ENCODE measurements around the gene SMARCA1. TPM values are rescaled to one million over a fixed set of nuclear protein-coding genes. Genes with fewer than 3 reads are reported as not detected.
"Not testable (repeated sequence)": the region's sequence is repeated elsewhere in the genome, so short reads cannot be mapped to it uniquely, and the experiment has no call there.

SMARCA1 gene, protein sequence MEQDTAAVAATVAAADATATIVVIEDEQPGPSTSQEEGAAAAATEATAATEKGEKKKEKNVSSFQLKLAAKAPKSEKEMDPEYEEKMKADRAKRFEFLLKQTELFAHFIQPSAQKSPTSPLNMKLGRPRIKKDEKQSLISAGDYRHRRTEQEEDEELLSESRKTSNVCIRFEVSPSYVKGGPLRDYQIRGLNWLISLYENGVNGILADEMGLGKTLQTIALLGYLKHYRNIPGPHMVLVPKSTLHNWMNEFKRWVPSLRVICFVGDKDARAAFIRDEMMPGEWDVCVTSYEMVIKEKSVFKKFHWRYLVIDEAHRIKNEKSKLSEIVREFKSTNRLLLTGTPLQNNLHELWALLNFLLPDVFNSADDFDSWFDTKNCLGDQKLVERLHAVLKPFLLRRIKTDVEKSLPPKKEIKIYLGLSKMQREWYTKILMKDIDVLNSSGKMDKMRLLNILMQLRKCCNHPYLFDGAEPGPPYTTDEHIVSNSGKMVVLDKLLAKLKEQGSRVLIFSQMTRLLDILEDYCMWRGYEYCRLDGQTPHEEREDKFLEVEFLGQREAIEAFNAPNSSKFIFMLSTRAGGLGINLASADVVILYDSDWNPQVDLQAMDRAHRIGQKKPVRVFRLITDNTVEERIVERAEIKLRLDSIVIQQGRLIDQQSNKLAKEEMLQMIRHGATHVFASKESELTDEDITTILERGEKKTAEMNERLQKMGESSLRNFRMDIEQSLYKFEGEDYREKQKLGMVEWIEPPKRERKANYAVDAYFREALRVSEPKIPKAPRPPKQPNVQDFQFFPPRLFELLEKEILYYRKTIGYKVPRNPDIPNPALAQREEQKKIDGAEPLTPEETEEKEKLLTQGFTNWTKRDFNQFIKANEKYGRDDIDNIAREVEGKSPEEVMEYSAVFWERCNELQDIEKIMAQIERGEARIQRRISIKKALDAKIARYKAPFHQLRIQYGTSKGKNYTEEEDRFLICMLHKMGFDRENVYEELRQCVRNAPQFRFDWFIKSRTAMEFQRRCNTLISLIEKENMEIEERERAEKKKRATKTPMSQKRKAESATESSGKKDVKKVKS
- total RNA-seq, result 35.2 and 48.2 TPM in 2 replicates

DNA sequence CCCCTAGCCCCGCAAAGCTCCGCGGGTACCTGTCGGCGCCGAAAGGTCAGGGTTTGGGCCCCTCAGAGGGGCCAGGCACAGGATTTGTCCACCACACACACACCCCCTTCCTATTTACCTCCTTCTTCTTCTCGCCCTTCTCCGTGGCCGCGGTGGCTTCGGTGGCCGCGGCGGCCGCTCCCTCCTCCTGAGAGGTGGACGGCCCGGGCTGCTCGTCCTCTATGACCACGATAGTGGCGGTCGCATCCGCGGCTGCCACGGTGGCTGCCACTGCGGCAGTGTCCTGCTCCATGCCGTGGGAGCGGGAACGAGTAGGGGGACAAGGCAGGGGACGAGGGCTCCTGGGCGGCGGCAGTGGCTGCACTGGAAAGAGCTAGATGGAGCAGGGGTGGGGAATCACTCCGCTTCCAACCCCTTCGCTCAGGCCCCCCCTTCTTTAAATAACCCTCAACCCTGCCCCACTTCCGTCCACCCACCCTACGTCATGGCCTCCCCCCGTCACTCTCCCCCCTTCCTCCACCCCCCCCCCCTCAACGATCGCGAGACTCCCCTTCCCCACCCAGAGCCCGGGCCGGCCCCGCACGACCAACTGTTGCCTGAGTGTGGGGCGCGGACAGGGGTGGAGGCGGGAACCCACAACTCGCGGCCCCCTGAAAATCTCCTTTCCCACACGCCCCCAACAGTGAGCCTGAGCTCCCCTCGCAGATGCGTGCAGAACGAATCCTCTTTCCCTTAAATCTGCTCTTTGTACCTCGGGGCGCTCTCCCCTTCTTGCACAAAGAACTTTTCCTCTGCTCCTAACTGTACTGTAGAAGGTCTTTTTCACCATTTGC lies at the start of gene SMARCA1:
SMARCA1 (minus strand) TSS at position 412 of the 833 bp plus-strand sequence; CDS start at position 292, 120 bp downstream.
- no peak for DNase-seq (ENCODE audit: extremely low read depth, low read depth, low spot score)

DNA sequence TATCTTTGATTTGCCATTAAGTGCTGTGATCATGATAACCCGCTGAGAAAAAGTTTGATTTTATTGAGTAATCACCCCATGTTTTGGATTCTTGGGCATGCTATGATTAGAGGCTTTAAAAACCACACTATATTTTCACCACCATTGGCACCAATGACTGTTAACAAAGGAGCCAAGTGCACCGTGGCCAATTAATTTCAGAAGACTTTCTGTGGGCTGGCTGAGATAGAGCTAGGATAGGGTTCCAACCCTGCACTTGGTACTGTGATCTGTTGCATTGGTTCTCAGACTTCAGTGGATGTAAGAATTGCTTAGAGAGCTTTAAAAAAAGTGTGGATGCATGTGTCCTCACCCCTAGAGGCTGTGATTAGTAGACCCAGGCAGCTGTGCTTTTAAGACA lies 49.1 kb upstream of the SMARCA1 start:
- DNase-seq (ENCODE audit: extremely low read depth, low read depth, low spot score), result no peak

DNA sequence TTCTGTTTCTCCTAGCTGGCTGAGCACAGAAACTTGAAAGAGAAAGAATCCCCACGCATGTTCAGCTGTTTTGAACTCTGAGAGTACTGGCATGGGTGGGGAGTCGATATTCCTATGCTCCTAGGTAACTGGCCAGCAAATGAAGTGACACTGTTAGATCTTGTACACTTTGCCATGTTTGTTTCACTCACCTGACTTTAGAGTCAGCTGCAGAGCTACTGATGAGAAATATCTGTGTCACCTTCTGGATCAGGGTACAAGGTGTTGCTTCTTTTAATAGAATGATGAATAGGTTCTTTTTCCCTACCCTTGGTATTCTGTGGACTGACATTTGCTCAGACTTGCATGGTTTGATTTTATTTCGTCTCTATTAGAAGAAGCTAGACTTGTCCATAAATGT lies 45.1 kb upstream of the SMARCA1 start:
- DNase-seq (ENCODE audit: extremely low read depth, low read depth, low spot score), result no peak

DNA sequence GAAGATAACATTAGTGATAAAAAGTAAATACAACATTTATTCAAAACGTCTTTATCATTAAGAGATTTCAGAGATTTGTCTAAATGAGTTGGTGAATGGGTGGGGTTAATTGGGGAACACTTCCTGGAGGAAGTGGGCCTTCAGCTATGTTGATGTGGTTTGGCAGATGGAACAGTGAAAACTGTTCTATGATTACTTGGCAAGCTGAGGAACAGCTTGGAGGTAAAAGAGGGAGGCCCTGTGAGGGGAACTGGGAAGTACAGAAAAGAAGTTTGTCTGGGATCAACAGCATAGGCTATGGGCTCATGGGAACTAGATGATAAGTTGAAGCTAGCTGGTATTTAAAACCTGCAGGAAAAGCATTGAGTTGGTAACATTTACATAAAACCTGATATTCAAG lies 42.8 kb upstream of the SMARCA1 start:
- no peak for DNase-seq (ENCODE audit: extremely low read depth, low read depth, low spot score)

DNA sequence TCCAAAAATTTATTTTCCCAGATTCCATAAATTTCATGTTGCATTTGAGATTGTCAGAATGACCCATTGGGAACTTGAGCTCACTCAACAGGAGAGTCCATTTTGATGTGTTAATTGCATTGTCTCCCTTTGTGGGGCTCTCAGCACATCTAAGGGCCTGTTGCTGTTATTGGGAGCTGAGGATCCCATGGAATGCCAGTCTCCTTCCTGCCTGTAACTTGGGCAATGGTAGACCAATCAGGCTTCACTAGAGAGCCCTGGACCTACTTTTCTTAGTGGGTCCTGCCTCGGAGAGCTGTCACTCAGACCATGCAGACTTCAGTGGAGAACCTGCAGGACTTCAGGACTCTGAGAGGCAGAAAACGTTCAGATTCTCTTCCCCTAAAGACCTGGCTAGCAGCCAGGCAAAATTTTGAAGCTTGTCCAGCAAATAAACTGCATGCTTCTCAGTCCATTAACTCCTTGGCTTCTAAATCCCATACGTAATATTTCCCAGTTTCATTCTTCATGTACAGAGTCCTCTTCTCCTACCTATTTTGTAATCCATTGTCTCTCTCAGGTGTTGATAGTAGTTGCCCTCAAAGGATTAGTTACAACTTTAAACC lies 41.9 kb upstream of the SMARCA1 start:
- no peak for DNase-seq (ENCODE audit: extremely low read depth, low read depth, low spot score)

DNA sequence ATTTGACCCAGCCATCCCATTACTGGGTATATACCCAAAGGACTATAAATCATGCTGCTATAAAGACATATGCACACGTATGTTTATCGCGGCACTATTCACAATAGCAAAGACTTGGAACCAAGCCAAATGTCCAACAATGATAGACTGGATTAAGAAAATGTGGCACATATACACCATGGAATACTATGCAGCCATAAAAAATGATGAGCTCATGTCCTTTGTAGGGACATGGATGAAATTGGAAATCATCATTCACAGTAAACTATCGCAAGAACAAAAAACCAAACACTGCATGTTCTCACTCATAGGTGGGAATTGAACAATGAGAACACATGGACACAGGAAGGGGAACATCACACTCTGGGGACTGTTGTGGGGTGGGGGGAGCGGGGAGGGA lies 41.1 kb upstream of the SMARCA1 start:
- DNase-seq (ENCODE audit: extremely low read depth, low read depth, low spot score), result not testable (repeated sequence)

DNA sequence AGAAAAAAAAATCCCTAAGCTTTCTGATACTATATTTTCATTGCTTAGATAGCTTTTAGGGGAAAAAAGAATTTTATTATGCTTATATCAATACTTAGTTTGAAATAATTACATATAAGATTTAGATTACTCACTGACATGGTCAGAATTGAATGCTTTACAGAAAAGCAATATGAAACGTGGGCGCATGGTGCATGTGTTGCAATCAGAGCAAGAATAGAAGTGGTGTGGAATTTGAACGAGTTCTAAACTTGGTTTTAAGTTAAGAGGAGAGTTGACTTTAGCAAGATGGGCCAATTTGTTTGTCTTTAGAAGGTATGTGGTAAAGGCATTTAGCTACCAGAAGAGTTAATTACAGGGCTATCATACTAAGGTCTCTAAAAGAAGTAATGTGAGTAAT lies 38.2 kb upstream of the SMARCA1 start:
- DNase-seq (ENCODE audit: extremely low read depth, low read depth, low spot score), result no peak

DNA sequence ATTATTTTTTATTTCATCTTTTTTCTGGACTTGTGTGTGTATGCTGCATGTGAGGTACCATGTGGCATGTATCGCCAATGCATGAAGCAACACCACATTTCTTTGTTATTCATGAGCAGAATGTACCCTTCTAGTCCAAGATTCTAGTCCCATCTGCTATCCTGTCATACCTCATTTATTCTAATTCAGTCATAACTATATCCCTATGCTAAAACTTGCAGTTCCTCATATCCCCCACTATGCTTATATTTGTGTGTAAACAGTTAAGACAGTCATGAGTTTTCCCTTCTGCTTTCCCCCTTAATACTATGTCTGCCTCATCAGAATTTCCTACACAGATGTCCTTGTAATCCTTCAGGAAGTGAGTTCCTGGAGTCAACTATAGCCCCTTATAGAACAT lies 36.5 kb upstream of the SMARCA1 start:
- no peak for DNase-seq (ENCODE audit: extremely low read depth, low read depth, low spot score)

DNA sequence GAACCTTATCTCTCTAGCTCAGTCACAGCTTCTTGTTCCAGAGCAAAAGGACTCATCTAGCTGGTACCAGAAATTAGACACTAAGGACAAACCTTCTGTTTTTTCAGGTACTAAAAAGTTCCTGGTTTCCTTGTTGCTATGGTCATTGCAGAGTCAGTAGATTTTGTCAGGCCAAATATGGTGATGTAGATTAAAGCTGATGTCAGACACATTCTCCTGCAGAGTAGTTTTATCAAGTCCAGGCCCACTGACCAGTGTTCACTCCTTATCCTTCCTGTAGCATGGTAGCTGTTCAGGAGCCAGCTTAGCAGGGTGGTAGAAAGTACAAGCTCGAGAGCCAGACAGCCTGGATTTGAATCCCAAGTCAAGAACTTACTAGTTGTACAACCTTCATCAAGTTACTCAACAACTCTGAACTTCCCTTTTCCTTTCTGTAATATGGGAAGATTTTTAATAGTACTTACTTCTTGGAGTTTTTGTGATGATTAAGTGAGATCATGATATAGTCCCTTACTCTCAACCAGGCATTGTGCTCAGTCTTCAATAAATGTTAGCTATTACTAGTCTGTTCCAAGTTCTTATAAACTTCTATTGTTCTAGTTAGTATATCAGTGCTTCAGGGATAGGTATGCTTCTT lies 34.7 kb upstream of the SMARCA1 start:
- no peak for DNase-seq (ENCODE audit: extremely low read depth, low read depth, low spot score)

DNA sequence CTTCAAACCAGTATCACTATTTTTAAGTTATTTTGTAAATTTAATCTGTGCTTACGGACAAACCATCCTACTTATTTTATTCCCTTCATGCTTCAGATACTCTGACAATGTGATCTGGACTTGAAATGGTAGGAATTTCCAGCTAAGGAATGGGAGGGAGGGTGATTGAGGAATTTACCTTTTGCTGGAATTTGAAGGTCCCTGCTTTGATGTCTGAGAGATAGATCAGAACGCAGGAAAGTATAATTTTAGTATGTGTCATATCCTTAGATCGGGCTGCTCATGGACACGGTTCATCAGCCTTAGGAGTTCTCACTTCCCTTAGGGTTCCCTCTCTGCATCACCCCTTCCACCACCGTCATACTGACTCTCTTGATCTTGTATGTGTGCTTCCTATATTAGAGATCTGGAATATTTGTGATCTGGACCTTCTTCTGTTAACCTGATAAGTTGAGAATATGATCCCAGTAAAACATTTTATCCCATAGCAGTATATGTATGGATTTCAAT lies 33.6 kb upstream of the SMARCA1 start:
- DNase-seq (ENCODE audit: extremely low read depth, low read depth, low spot score), result no peak

DNA sequence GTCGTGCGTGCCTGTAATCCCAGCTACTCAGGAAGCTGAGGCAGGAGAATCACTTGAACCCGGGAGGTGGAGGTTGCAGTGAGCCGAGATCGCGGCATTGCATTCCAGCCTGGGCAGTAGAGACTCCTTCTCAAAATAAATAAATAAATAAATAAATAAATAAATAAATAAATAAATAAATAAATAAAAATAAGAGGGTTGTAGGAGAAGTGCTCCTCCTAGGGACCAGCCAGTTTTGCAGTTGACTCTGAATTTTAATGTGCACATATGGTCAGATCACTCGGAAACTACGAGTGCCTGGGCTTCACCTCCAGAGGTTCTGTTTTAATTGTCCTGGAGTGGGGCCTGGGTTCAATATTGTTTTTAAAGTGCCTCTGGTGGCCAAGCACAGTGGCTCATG lies 31.5 kb upstream of the SMARCA1 start:
- DNase-seq (ENCODE audit: extremely low read depth, low read depth, low spot score), result not testable (repeated sequence)

DNA sequence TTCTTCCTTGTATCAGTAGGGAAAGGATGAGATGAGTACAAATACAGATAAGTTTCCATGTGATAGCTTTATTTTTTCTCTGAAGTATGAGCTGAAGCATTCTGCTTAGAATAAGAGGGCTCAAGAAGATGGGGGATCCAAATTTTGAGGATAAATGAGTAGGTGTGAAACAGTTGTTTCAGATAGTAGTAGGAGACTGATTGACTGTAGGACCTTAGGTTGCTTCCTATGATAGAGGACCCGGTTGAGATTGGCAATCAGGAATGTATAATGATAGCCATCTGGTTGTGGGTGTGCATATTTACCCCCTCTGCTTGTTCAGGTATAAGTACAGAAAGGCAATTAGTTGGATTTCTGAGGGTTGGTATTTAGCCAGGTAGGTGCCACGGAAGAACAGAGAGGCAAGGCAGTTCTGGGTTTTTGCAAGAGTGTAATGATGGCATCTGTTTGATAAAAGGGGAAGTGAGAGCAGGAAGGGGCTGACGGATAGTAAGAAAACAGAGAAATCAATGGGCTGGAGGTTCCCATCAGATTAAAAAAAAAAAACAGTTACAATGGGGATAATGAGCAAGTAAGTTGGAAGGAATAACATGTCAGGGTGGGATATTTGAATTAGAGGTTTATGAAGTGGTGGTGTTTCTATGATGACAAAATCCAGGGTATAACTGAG lies 30.5 kb upstream of the SMARCA1 start:
- DNase-seq (ENCODE audit: extremely low read depth, low read depth, low spot score), result no peak

DNA sequence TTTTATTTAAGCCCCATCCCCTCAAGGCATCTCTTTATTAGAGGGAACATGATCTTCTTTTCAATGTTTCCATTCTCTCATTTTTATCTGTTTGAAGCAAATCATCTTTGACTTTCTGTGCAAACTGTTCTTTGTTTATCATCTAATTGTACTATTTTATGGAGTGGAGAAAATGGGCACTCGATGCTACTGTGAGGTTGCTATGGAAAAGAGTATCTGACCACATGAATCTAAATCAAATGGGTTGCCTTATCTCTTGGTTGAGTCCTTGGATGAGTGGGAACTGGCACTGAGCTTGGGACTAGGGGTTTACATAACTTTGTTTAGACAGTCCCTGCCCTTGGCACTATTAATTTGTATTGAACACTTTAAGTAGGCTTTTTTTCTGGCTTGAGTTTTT lies 25.8 kb upstream of the SMARCA1 start:
- DNase-seq (ENCODE audit: extremely low read depth, low read depth, low spot score), result no peak

DNA sequence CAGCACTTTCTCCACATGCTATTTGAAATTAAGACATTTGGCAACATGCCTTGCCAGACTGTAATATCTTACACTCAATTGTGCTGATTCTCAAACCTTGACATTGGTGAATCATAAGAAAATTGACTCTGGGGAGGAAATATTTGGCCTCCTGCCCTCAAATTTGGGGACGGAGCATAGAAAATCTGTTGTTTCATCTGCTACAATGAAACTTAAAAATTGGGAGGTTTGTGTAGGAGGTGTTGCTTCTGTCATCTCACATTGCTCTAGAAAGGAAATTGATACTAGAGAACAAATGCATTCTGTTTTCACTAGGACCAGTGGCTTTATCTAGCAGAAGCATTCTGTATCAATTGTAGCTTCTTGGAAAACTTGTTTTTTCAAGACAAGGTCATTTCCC lies 22.1 kb upstream of the SMARCA1 start:
- no peak for DNase-seq (ENCODE audit: extremely low read depth, low read depth, low spot score)

DNA sequence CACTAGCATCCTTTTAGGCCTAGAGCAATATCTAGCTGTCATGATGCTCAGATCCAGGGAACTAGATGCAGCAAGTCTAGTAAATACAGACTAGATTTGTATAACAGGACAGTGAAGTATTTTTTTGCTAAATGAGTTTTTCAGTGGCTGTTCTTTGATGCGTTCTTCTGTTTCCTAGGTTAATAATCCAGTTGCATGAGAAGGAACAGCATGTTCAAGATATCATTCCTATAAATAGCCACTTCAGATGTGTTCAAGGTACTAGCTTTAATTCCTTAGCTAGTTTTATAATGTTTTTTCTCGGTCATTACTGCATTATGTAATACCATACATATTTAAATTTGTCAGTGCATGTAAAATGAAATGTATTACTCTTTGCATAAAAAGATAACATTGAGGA lies 21.5 kb upstream of the SMARCA1 start:
- no peak for DNase-seq (ENCODE audit: extremely low read depth, low read depth, low spot score)

DNA sequence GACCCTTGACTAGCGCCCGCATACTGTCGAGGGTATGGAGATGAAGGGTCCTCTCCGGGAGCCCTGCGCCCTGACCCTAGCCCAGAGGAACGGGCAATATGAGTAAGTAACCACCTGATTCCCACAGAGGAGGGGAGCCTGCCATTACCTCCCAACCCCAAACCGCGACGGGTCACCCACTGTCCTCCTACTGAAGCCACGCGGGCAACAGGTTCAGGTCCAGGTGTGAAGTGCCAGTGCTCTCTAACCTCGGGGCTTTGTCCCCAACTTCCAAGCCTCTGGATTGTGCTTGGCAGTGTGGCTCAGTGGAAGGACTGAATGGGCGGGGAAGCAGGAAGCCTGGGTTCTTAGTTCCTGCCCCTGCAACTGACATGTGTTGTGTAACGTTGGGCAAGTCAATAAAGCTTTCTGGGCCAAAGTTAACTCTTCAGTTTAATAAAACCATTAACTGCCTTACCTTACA lies 17.5 kb upstream of the SMARCA1 start:
- DNase-seq (ENCODE audit: extremely low read depth, low read depth, low spot score), result no peak

DNA sequence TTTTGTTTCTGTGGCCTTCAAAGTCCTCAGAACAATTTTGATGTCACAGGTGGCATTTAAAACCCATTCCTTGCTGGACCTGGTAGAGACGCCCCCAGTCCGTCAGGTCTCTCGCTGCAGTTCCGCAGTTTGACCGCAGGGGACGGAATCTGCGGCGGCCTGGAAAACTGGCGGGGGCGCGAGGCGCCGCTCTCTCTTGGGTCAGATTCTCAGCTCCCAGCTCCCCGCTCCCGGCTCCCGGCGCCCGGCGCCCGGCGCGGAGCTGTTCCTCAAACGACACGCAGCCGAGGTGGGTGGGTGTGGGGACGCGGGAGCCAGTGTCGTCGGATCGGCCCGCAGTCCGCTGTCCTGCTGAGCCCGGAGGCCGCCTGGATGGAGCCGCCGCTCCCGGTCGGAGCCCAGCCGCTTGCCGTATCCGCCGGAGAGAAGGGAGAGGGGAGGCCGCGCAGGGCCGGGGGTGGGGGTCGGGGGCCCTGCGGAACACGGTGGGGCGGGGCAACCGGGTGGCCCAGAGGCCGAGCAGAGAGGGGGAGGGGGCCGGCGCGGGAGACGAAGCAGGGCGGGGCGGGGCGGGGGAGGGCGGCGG lies 16.9 kb upstream of the SMARCA1 start, which contains the start of gene OCRL:
OCRL (plus strand) TSS at position 192 of the 586 bp plus-strand sequence; CDS start at position 373, 181 bp downstream.
- DNase-seq (ENCODE audit: extremely low read depth, low read depth, low spot score), result no peak

DNA sequence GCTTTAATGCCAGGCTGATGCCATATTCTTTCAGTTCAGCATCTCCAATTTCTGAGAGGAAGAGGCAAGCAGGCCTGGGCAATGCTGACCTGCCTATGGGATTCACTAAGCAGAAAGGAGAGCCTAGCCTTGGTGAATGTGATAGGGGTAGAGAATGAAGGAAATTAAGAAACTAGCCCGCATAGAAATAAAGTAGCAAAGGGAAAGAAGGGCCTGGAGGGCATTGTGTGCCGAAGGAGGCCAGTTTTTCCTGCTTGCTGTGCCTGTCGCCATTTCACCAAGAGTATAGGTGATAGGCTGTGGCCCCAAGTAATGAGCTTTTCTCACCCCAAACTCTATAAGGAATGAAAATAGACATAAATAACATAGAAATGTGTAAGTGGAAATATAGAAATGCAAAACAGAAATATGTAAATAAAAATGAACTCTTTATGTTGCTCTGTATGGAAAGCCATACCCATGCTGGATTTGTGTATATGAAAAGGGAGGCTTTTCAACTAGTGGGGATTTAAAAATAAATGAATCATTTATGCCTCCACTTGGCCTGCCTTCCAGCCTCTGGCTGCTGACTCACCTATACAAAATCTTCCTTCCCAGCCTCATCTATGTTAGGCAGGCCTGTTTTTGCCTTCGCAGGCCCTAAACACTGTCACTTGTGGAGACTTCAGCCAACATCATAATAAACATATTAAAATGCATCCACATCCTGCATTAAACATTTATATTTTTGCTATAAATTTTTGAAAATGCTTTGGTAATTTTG lies 11.7 kb upstream of the SMARCA1 start:
- DNase-seq (ENCODE audit: extremely low read depth, low read depth, low spot score), result no peak

All from glomerular endothelial cell (primary cell).